ENCODE data around the gene ACOXL.

ACOXL gene

GRCh38 chr2:110860630-110861029 is 128.3 kb downstream of the ACOXL start:
- TF ChIP-seq CTCF (IDR thresholded peaks at IDR 0.05; ENCODE audit: extremely low read depth, missing control alignments), result no peak
- no peak for DNase-seq (ENCODE audit: low spot score)

GRCh38 chr2:110861616-110862260 is 129.4 kb downstream of the ACOXL start:
- TF ChIP-seq CTCF (IDR thresholded peaks at IDR 0.05; ENCODE audit: extremely low read depth, missing control alignments), result no peak
- DNase-seq (ENCODE audit: low spot score), result no peak

- TF ChIP-seq CTCF (IDR thresholded peaks at IDR 0.05; ENCODE audit: extremely low read depth, missing control alignments), result no peak
- DNase-seq (ENCODE audit: low spot score), result no peak
Observed at GRCh38 chr2:110863726-110864125, 131.4 kb downstream of the ACOXL start.

- DNase-seq (ENCODE audit: low spot score), result no peak
- no peak for TF ChIP-seq CTCF (IDR thresholded peaks at IDR 0.05; ENCODE audit: extremely low read depth, missing control alignments)
Observed at GRCh38 chr2:110864176-110864575, 131.8 kb downstream of the ACOXL start.

GRCh38 chr2:110864731-110865130 is 132.4 kb downstream of the ACOXL start:
- TF ChIP-seq CTCF (IDR thresholded peaks at IDR 0.05; ENCODE audit: extremely low read depth, missing control alignments), result no peak
- no peak for DNase-seq (ENCODE audit: low spot score)

- peak; percentile 69 for DNase-seq (ENCODE audit: low spot score)
- no peak for TF ChIP-seq CTCF (IDR thresholded peaks at IDR 0.05; ENCODE audit: extremely low read depth, missing control alignments)
Observed at GRCh38 chr2:110865188-110865587, 132.8 kb downstream of the ACOXL start.

- no peak for TF ChIP-seq CTCF (IDR thresholded peaks at IDR 0.05; ENCODE audit: extremely low read depth, missing control alignments)
- no peak for DNase-seq (ENCODE audit: low spot score)
Observed at GRCh38 chr2:110866045-110866444, 133.7 kb downstream of the ACOXL start.
